ENCODE data around the gene TRIM24. TPM values are rescaled to one million over a fixed set of nuclear protein-coding genes. Genes with fewer than 3 reads are reported as not detected.

TRIM24 gene
- total RNA-seq, 1 experiment from 2014 or later = 29.8 TPM

DNA sequence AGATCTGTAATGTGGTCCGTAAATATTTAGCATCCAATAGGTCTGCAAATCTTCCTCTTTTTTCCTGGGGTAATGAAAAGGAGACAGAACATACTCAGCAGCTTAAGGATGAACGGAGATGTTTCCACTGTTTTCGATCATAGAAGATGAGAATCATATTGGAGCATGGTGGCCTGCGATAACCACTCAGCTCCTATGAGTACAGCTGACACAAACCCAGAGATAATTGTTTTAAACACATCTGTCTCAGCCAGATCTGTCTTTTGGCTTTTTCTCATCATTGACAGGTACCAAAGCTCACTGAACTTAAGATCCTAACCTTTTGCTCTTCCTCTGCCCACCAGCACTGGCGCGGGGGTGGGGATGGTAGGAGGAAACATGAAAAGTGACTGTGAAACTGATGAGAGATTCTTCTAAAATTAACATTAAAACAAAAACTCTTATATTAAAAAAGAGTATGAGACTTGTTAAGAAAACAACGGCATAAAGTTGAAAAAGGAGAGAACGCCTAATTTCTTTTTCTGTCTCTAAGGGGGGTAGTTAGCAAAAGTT is 170.1 kb downstream of the TRIM24 start:
- TF ChIP-seq, protein P1, sequence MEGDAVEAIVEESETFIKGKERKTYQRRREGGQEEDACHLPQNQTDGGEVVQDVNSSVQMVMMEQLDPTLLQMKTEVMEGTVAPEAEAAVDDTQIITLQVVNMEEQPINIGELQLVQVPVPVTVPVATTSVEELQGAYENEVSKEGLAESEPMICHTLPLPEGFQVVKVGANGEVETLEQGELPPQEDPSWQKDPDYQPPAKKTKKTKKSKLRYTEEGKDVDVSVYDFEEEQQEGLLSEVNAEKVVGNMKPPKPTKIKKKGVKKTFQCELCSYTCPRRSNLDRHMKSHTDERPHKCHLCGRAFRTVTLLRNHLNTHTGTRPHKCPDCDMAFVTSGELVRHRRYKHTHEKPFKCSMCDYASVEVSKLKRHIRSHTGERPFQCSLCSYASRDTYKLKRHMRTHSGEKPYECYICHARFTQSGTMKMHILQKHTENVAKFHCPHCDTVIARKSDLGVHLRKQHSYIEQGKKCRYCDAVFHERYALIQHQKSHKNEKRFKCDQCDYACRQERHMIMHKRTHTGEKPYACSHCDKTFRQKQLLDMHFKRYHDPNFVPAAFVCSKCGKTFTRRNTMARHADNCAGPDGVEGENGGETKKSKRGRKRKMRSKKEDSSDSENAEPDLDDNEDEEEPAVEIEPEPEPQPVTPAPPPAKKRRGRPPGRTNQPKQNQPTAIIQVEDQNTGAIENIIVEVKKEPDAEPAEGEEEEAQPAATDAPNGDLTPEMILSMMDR (IDR thresholded peaks at IDR 0.05; ENCODE audit: unreplicated experiment) = no peak
- Mint-ChIP-seq H3K36me3 (ENCODE audit: insufficient read depth, unreplicated experiment) (no peaks in the 10 kb centered on the region), H3K4me3 (ENCODE audit: low read depth, unreplicated experiment) (no peak overlapping the region), H3K27ac (ENCODE audit: unreplicated experiment) (no peak overlapping the region), H3K9me3 (ENCODE audit: low read depth, unreplicated experiment) (no peaks in the 10 kb centered on the region), H3K4me1 (ENCODE audit: low read depth, unreplicated experiment) (no peaks in the 10 kb centered on the region), H3K27me3 (ENCODE audit: unreplicated experiment) (no peaks in the 10 kb centered on the region)
- DNase-seq = no peak
- BruUV-seq (replicated peaks) = no TSS peak
- CTCF ChIA-PET = no interaction called here
- intact Hi-C loops (cut with micrococcal nuclease; ENCODE audit: unreplicated experiment) = no loop called here

DNA sequence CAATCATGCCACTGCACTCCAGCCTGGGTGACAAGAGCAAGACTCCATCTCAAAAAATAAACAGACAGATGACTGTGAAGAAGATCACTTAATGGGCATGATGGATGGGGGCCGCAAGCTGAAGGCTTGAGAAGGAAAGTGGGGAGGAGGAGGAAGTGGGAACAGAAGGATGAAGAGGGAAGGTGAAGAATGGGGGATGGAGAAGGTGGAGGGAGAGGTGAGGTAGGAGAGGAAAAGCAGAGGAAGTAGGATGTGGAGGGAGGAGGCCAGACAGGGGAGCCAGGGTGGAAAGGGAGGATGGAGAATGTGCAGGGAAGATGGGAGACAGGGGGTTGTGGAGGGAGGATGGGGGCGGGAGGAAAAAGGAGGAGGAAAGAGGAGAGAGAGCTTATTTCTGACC is 172.3 kb downstream of the TRIM24 start:
- Mint-ChIP-seq H3K9me3 (ENCODE audit: low read depth, unreplicated experiment) (no peaks in the 10 kb centered on the region), H3K4me1 (ENCODE audit: low read depth, unreplicated experiment) (no peaks in the 10 kb centered on the region), H3K36me3 (ENCODE audit: insufficient read depth, unreplicated experiment) (no peaks in the 10 kb centered on the region), H3K27ac (ENCODE audit: unreplicated experiment) (no peak overlapping the region), H3K27me3 (ENCODE audit: unreplicated experiment) (no peaks in the 10 kb centered on the region), H3K4me3 (ENCODE audit: low read depth, unreplicated experiment) (no peak overlapping the region)
- no TSS peak for BruUV-seq (replicated peaks)
- DNase-seq = no peak
- TF ChIP-seq, protein P1 (IDR thresholded peaks at IDR 0.05; ENCODE audit: unreplicated experiment) = no peak
- CTCF ChIA-PET = no interaction called here
- intact Hi-C loops (cut with micrococcal nuclease; ENCODE audit: unreplicated experiment) = no loop called here

DNA sequence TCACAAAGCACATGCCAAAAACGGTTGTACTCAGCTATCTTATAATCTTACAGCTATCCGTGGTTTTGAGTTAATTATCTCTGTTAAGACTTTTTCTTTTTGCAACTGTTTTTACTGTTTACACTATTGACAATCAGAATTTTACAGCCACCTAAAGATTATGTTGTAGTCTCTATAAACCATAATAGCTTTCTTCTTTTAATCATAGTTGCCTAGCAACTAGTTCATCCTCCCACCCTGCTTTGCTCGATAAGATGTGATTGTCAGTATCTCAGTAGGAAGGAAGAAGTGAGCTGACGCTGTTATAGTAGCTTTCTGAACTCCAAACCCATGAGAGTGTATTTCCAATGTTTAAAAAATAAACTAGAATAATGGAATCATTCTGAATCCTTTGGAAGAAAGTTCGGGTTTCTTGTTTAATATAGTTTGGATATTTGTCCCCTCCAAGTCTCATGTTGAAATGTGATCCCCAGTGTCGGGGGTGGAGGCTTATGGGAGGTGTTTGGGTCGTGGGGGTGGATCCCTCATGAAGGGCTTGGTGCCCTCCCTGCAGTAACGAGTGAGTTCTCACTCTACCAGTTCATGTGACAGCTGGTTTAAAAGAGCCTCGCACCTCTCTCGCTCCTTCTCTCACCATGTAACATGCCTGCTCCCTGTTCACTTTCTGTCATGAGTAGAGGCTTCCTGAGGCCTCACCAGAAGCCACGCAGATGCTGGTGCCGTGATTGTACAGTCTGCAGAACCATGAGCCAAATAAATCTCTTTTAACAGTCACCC is 173.0 kb downstream of the TRIM24 start:
- TF ChIP-seq, protein P1 (IDR thresholded peaks at IDR 0.05; ENCODE audit: unreplicated experiment) = no peak
- no peak for DNase-seq
- Mint-ChIP-seq H3K4me1 (ENCODE audit: low read depth, unreplicated experiment) (no peaks in the 10 kb centered on the region), H3K4me3 (ENCODE audit: low read depth, unreplicated experiment) (no peak overlapping the region), H3K27me3 (ENCODE audit: unreplicated experiment) (no peaks in the 10 kb centered on the region), H3K9me3 (ENCODE audit: low read depth, unreplicated experiment) (no peaks in the 10 kb centered on the region), H3K36me3 (ENCODE audit: insufficient read depth, unreplicated experiment) (no peaks in the 10 kb centered on the region), H3K27ac (ENCODE audit: unreplicated experiment) (no peak overlapping the region)
- intact Hi-C loops (cut with micrococcal nuclease; ENCODE audit: unreplicated experiment) = no loop called here
- BruUV-seq (replicated peaks) = no TSS peak
- CTCF ChIA-PET = no interaction called here

Other genes starting within 250 kb of the TRIM24 start
- 0.78 and 1.5 TPM in 2 replicates for gene SVOPL, start 241.1 kb downstream of the TRIM24 start, total RNA-seq (2022)